Natural killer cell (primary cell): Measurements from ENCODE around the gene SAFB2. TPM values are rescaled to one million over a fixed set of nuclear protein-coding genes. Genes with fewer than 3 reads are reported as not detected.

Source experiments
- ATAC-seq, 3 donors: fragments of 150-1000 bp in 2 of 3; fragments of 200-7000 bp in 1 of 3; cut with Tn5 transposase; 1 replicate in 1 of 3; 2 replicates in 2 of 3; pipeline ENCODE4 v1.10.0; 2021; ENCODE audit warnings: mild to moderate bottlenecking in 2 of 3, moderate library complexity in 2 of 3
- DNase-seq, 2 donors: peaks; one replicate each; pipeline versions ENCODE4 v3.0.0 to v3.0.0-alpha.2; 2013 to 2021; ENCODE audit warnings: mixed read lengths in 1 of 2
- H3K27ac ChIP-seq: one replicate; pipeline ENCODE4 v1.5.1; 2013; ENCODE audit warnings: mild to moderate bottlenecking, low read length
- H3K27me3 ChIP-seq: one replicate; pipeline ENCODE4 v1.6.1; 2013; ENCODE audit warnings: low read length; ENCODE audit not compliant: control insufficient read depth, insufficient read depth
- H3K36me3 ChIP-seq: one replicate; pipeline ENCODE4 v1.6.1; 2013; ENCODE audit warnings: low read length; ENCODE audit not compliant: control insufficient read depth, insufficient read depth
- H3K4me1 ChIP-seq: one replicate; pipeline ENCODE4 v1.6.1; 2013; ENCODE audit warnings: low read length; ENCODE audit not compliant: control insufficient read depth, insufficient read depth
- H3K4me3 ChIP-seq: one replicate; pipeline ENCODE4 v1.5.1; 2013; ENCODE audit warnings: low read length
- H3K9me3 ChIP-seq: one replicate; pipeline ENCODE4 v1.6.1; 2013; ENCODE audit warnings: low read length; ENCODE audit not compliant: control insufficient read depth, insufficient read depth
- H3K27ac Mint-ChIP-seq, 2 donors: one replicate each; pipeline ENCODE4 v1.8.0; 2022; ENCODE audit warnings: mild to moderate bottlenecking in 2 of 2, mixed read lengths in 2 of 2, moderate library complexity in 1 of 2
- H3K27me3 Mint-ChIP-seq, 2 donors: one replicate each; pipeline ENCODE4 v1.8.0; 2022; ENCODE audit warnings: low read depth in 2 of 2, mixed read lengths in 2 of 2
- H3K36me3 Mint-ChIP-seq: one replicate; pipeline ENCODE4 v1.8.0; 2022; ENCODE audit warnings: mixed read lengths
- H3K4me1 Mint-ChIP-seq, 2 donors: one replicate each; pipeline ENCODE4 v1.8.0; 2022; ENCODE audit warnings: mixed read lengths in 2 of 2
- H3K4me3 Mint-ChIP-seq: one replicate; pipeline ENCODE4 v1.8.0; 2022; ENCODE audit warnings: mild to moderate bottlenecking, moderate library complexity, mixed read lengths
- H3K9me3 Mint-ChIP-seq, 2 donors: one replicate each; pipeline ENCODE4 v1.8.0; 2022; ENCODE audit warnings: mixed read lengths in 2 of 2
- CTCF ChIP-seq: fragments of 200-600 bp; IDR thresholded peaks from one replicate; pipeline ENCODE4 v1.8.0; 2022; ENCODE audit warnings: antibody characterized with exemption
- WGBS: methylation state at CpG from one replicate; pipeline ENCODE4 v1.1.7; 2013; ENCODE audit warnings: missing lambda C conversion rate; ENCODE audit not compliant: insufficient coverage; 5-methylcytosine and 5-hydroxymethylcytosine counted together
- intact Hi-C: fragments of 100-400 bp; cut with micrococcal nuclease; formaldehyde crosslinking; loops from one replicate; pipeline ENCODE4 v1.14.2; 2022
- total RNA-seq, 4 donors: library from RNA; stranded (reverse); fragments of 120-200 nt in 1 of 4; gene quantifications; one replicate each; pipeline versions ENCODE4 v1.2.3 to v1.2.4, GENCODE V29; 2013 to 2022

Gene SAFB2
- total RNA-seq, 3 donors from 2014 or later (not counting 1 experiment from before 2014, with no cell fraction given): 232 to 264 (median 258) TPM

- Histone ChIP-seq H3K27me3 (no peaks in the 10 kb centered on the region), H3K27ac (peak overlapping the region; percentile 41), H3K4me3 (no peak overlapping the region), H3K36me3 (peaks cover 47% of the 10 kb centered on the region), H3K9me3 (no peaks in the 10 kb centered on the region), H3K4me1 (peaks cover 53% of the 10 kb centered on the region)
- H3K36me3 Mint-ChIP-seq: peaks cover 13% of the 10 kb centered on the region
- no peak for DNase-seq
- H3K27me3 Mint-ChIP-seq: no peaks in the 10 kb centered on the region
- intact Hi-C loops: no loop called here
- H3K27ac Mint-ChIP-seq: peak overlapping the region; percentile 74 to 78
- TF ChIP-seq CTCF: no peak
- 46% methylated on average over 9 of the region's 9 CpGs for WGBS
- H3K4me3 Mint-ChIP-seq: no peak overlapping the region
- ATAC-seq: no peak
- H3K4me1 Mint-ChIP-seq: peaks cover 69 to 71% of the 10 kb centered on the region in 2 donors
- no peaks in the 10 kb centered on the region for H3K9me3 Mint-ChIP-seq
Measured at GRCh38 chr19:5628919-5629481, 6.4 kb upstream of the SAFB2 start.

GRCh38 chr19:5628461-5628860 lies 5.9 kb upstream of the SAFB2 start:
- 82% methylated on average over 1 of the region's 1 CpG for WGBS
- DNase-seq (no peak), ATAC-seq (peak in 2 of 3 donors; percentile 27 to 30)
- Histone ChIP-seq H3K4me1 (peaks cover 58% of the 10 kb centered on the region), H3K4me3 (no peak overlapping the region), H3K36me3 (peaks cover 47% of the 10 kb centered on the region), H3K9me3 (no peaks in the 10 kb centered on the region), H3K27ac (peak overlapping the region; percentile 41), H3K27me3 (no peaks in the 10 kb centered on the region)
- Mint-ChIP-seq H3K4me1 (peaks cover 71 to 75% of the 10 kb centered on the region in 2 donors), H3K27ac (peak overlapping the region; percentile 74 to 78), H3K4me3 (no peak overlapping the region), H3K36me3 (peaks cover 13% of the 10 kb centered on the region), H3K27me3 (no peaks in the 10 kb centered on the region), H3K9me3 (no peaks in the 10 kb centered on the region)
- intact Hi-C loops: no loop called here
- TF ChIP-seq CTCF: no peak

GRCh38 chr19:5627395-5627904 lies 4.9 kb upstream of the SAFB2 start:
- Mint-ChIP-seq H3K4me1 (peaks cover 68 to 74% of the 10 kb centered on the region in 2 donors), H3K4me3 (peak overlapping the region; percentile 61), H3K36me3 (peaks cover 13% of the 10 kb centered on the region), H3K9me3 (no peaks in the 10 kb centered on the region), H3K27ac (peak overlapping the region; percentile 76 to 78), H3K27me3 (no peaks in the 10 kb centered on the region)
- Histone ChIP-seq H3K9me3 (no peaks in the 10 kb centered on the region), H3K4me1 (peaks cover 58% of the 10 kb centered on the region), H3K36me3 (peaks cover 47% of the 10 kb centered on the region), H3K4me3 (no peak overlapping the region), H3K27ac (peak overlapping the region; percentile 37), H3K27me3 (no peaks in the 10 kb centered on the region)
- intact Hi-C loops: no loop called here
- DNase-seq: peak in 1 of 2 donors; percentile 44
- no peak for ATAC-seq
- WGBS: 33% methylated on average over 6 of the region's 6 CpGs
- TF ChIP-seq CTCF: no peak

- Histone ChIP-seq H3K9me3 (no peaks in the 10 kb centered on the region), H3K36me3 (peaks cover 52% of the 10 kb centered on the region), H3K27me3 (no peaks in the 10 kb centered on the region), H3K27ac (no peak overlapping the region), H3K4me1 (peaks cover 71% of the 10 kb centered on the region), H3K4me3 (no peak overlapping the region)
- whole genome bisulfite sequencing: 94% methylated on average over 12 of the region's 12 CpGs
- intact Hi-C loops: no loop called here
- no peak for TF ChIP-seq CTCF
- no peaks in the 10 kb centered on the region for H3K9me3 Mint-ChIP-seq
- ATAC-seq (no peak), DNase-seq (no peak)
- peak overlapping the region; percentile 99 to 100 for H3K27ac Mint-ChIP-seq
- peak overlapping the region; percentile 93 for H3K4me3 Mint-ChIP-seq
- H3K27me3 Mint-ChIP-seq: no peaks in the 10 kb centered on the region
- peaks cover 70 to 72% of the 10 kb centered on the region in 2 donors for H3K4me1 Mint-ChIP-seq
- H3K36me3 Mint-ChIP-seq: peaks cover 6% of the 10 kb centered on the region
Measured at GRCh38 chr19:5625641-5626040, 3.1 kb upstream of the SAFB2 start.
